D721Med (cell line): ENCODE results near the gene ATOX1.

Source experiments
- DNase-seq: peaks from one replicate; pipeline ENCODE4 v3.0.0; 2011; ENCODE audit warnings: low spot score; ENCODE audit not compliant: insufficient read length
- FAIRE-seq: peaks from 2 replicates; lab custom pipeline; 2011; peaks lifted over from hg19 to GRCh38; lab: Jason Lieb, UNC
- CTCF ChIP-seq: IDR thresholded peaks from 2 replicates; pipeline ENCODE4 v1.5.1; 2012; ENCODE audit warnings: mild to moderate bottlenecking, control low read depth; ENCODE audit not compliant: insufficient read depth; ENCODE audit errors: missing control alignments

ATOX1 gene

GRCh38 chr5:151740958-151741373 is 17.5 kb downstream of the ATOX1 start:
- FAIRE-seq (no peak), DNase-seq (no peak)
- TF ChIP-seq CTCF: no peak

- no peak for FAIRE-seq
- peak; percentile 65 for TF ChIP-seq CTCF
- peak; percentile 46 for DNase-seq
Observed at GRCh38 chr5:151740336-151740942, 18.0 kb downstream of the ATOX1 start.

- FAIRE-seq (no peak), DNase-seq (no peak)
- no peak for TF ChIP-seq CTCF
Observed at GRCh38 chr5:151739939-151740335, 18.5 kb downstream of the ATOX1 start.

- no peak for DNase-seq
- TF ChIP-seq CTCF: no peak
Observed at GRCh38 chr5:151739395-151739794, 19.0 kb downstream of the ATOX1 start.

GRCh38 chr5:151738125-151738848 is 20.1 kb downstream of the ATOX1 start:
- no peak for FAIRE-seq
- no peak for DNase-seq
- no peak for TF ChIP-seq CTCF

More at GRCh38 chr5:151739395-151739794, 19.0 kb downstream of the ATOX1 start:
- no peak for FAIRE-seq

- FAIRE-seq: no peak
- TF ChIP-seq CTCF: no peak
- no peak for DNase-seq
Observed at GRCh38 chr5:151737431-151737830, 21.0 kb downstream of the ATOX1 start.

- TF ChIP-seq CTCF: no peak
- FAIRE-seq (no peak), DNase-seq (no peak)
Observed at GRCh38 chr5:151735646-151736045, 22.8 kb downstream of the ATOX1 start.
